HEK293 (cell line): ENCODE results near the gene BBOF1.

ENCODE experiments used
- AEBP2 ChIP-seq: fragments of 450-650 bp; formaldehyde crosslinking; IDR thresholded peaks from 2 replicates; pipeline ENCODE4 v1.5.1; 2016; ENCODE audit warnings: missing biosample characterization, missing genetic modification characterization, borderline replicate concordance
- CTCF ChIP-seq: fragments of 450-650 bp; formaldehyde crosslinking; IDR thresholded peaks from 2 replicates; pipeline ENCODE4 v1.5.1; 2016; ENCODE audit warnings: missing biosample characterization, missing genetic modification characterization
- RBAK ChIP-seq: fragments of 450-650 bp; formaldehyde crosslinking; IDR thresholded peaks from 2 replicates; pipeline ENCODE4 v1.5.1; 2016; ENCODE audit warnings: missing biosample characterization, missing genetic modification characterization
- SCRT1 ChIP-seq: fragments of 450-650 bp; formaldehyde crosslinking; IDR thresholded peaks from 2 replicates; pipeline ENCODE4 v1.5.1; 2016; ENCODE audit warnings: missing biosample characterization, missing genetic modification characterization, borderline replicate concordance
- YY1 ChIP-seq: fragments of 450-650 bp; formaldehyde crosslinking; IDR thresholded peaks from 2 replicates; pipeline ENCODE4 v1.5.1; 2018; ENCODE audit warnings: missing biosample characterization, missing genetic modification characterization
- ZBTB21 ChIP-seq: fragments of 450-650 bp; formaldehyde crosslinking; IDR thresholded peaks from 2 replicates; pipeline ENCODE4 v1.5.1; 2017; ENCODE audit warnings: missing biosample characterization, missing genetic modification characterization
- ZBTB44 ChIP-seq: fragments of 450-650 bp; IDR thresholded peaks from 2 replicates; pipeline ENCODE4 v1.5.1; 2018; ENCODE audit warnings: missing biosample characterization, mild to moderate bottlenecking, missing genetic modification characterization
- ZNF10 ChIP-seq: fragments of 450-650 bp; formaldehyde crosslinking; IDR thresholded peaks from 2 replicates; pipeline ENCODE4 v1.5.1; 2017; ENCODE audit warnings: missing biosample characterization, missing genetic modification characterization
- ZNF133 ChIP-seq: fragments of 450-650 bp; formaldehyde crosslinking; IDR thresholded peaks from 2 replicates; pipeline ENCODE4 v1.5.1; 2016; ENCODE audit warnings: missing biosample characterization, missing genetic modification characterization
- ZNF146 ChIP-seq: fragments of 450-650 bp; formaldehyde crosslinking; IDR thresholded peaks from 2 replicates; pipeline ENCODE4 v1.5.1; 2016; ENCODE audit warnings: missing biosample characterization, missing genetic modification characterization
- ZNF155 ChIP-seq: fragments of 450-650 bp; formaldehyde crosslinking; IDR thresholded peaks from 2 replicates; pipeline ENCODE4 v1.5.1; 2016; ENCODE audit warnings: missing biosample characterization, missing genetic modification characterization
- ZNF311 ChIP-seq: fragments of 450-650 bp; formaldehyde crosslinking; IDR thresholded peaks from 2 replicates; pipeline ENCODE4 v1.5.1; 2017; ENCODE audit warnings: missing biosample characterization, missing genetic modification characterization, borderline replicate concordance
- ZNF366 ChIP-seq: fragments of 450-650 bp; formaldehyde crosslinking; conservative IDR thresholded peaks from 2 replicates; pipeline ENCODE4 v1.5.1; 2016; ENCODE audit warnings: missing biosample characterization, missing genetic modification characterization
- ZNF37A ChIP-seq: fragments of 450-650 bp; IDR thresholded peaks from 2 replicates; pipeline ENCODE4 v1.5.1; 2018; ENCODE audit warnings: missing biosample characterization, missing genetic modification characterization
- ZNF391 ChIP-seq: fragments of 450-650 bp; formaldehyde crosslinking; IDR thresholded peaks from 2 replicates; pipeline ENCODE4 v1.5.1; 2016; ENCODE audit warnings: low read depth, missing biosample characterization, missing genetic modification characterization, borderline replicate concordance
- ZNF426 ChIP-seq: fragments of 450-650 bp; formaldehyde crosslinking; IDR thresholded peaks from 2 replicates; pipeline ENCODE4 v1.5.1; 2017; ENCODE audit warnings: missing biosample characterization, missing genetic modification characterization, mild to moderate bottlenecking, inconsistent platforms, moderate library complexity
- ZNF501 ChIP-seq: fragments of 450-650 bp; formaldehyde crosslinking; IDR thresholded peaks from 2 replicates; pipeline ENCODE4 v1.5.1; 2016; ENCODE audit warnings: missing biosample characterization, missing genetic modification characterization
- ZNF510 ChIP-seq: fragments of 450-650 bp; formaldehyde crosslinking; IDR thresholded peaks from 2 replicates; pipeline ENCODE4 v1.5.1; 2018; ENCODE audit warnings: mild to moderate bottlenecking, missing genetic modification characterization, missing biosample characterization; ENCODE audit not compliant: insufficient replicate concordance
- ZNF529 ChIP-seq: fragments of 450-650 bp; formaldehyde crosslinking; IDR thresholded peaks from 2 replicates; pipeline ENCODE4 v1.5.1; 2017; ENCODE audit warnings: missing genetic modification characterization, missing biosample characterization; ENCODE audit not compliant: insufficient replicate concordance
- ZNF555 ChIP-seq: fragments of 450-650 bp; formaldehyde crosslinking; conservative IDR thresholded peaks from 2 replicates; pipeline ENCODE4 v1.5.1; 2017; ENCODE audit warnings: missing biosample characterization, mild to moderate bottlenecking, missing genetic modification characterization, inconsistent platforms
- ZNF571 ChIP-seq: fragments of 450-650 bp; formaldehyde crosslinking; IDR thresholded peaks from 2 replicates; pipeline ENCODE4 v1.5.0; 2017; ENCODE audit warnings: missing biosample characterization, missing genetic modification characterization
- ZNF664 ChIP-seq: fragments of 450-650 bp; formaldehyde crosslinking; IDR thresholded peaks from 2 replicates; pipeline ENCODE4 v1.5.1; 2016; ENCODE audit warnings: missing biosample characterization, missing genetic modification characterization
- ZNF777 ChIP-seq: fragments of 450-650 bp; formaldehyde crosslinking; IDR thresholded peaks from 2 replicates; pipeline ENCODE4 v1.5.1; 2017; ENCODE audit warnings: missing biosample characterization, missing genetic modification characterization, borderline replicate concordance
- ZNF792 ChIP-seq: fragments of 450-650 bp; formaldehyde crosslinking; IDR thresholded peaks from 2 replicates; pipeline ENCODE4 v1.5.1; 2016; ENCODE audit warnings: missing biosample characterization, missing genetic modification characterization
- ZNF843 ChIP-seq: fragments of 450-650 bp; formaldehyde crosslinking; IDR thresholded peaks from 2 replicates; pipeline ENCODE4 v1.5.1; 2016; ENCODE audit warnings: missing biosample characterization, missing genetic modification characterization
- ZSCAN30 ChIP-seq: fragments of 450-650 bp; IDR thresholded peaks from 2 replicates; pipeline ENCODE4 v1.5.1; 2018; ENCODE audit warnings: missing biosample characterization, mild to moderate bottlenecking, missing genetic modification characterization, moderate library complexity
- TF ChIP-seq, protein P1 (sequence below): IDR thresholded peaks from 2 replicates; pipeline ENCODE4 v1.6.1; 2011; ENCODE audit warnings: mild to moderate bottlenecking, low read depth, low read length, borderline replicate concordance
- TF ChIP-seq, protein P2 (sequence below): fragments of 450-650 bp; formaldehyde crosslinking; IDR thresholded peaks from 2 replicates; pipeline ENCODE4 v1.5.1; 2016; ENCODE audit warnings: missing biosample characterization, missing genetic modification characterization
- TF ChIP-seq, protein P3 (sequence below): fragments of 450-650 bp; formaldehyde crosslinking; IDR thresholded peaks from 2 replicates; pipeline ENCODE4 v1.5.1; 2017; ENCODE audit warnings: missing biosample characterization, missing genetic modification characterization

The BBOF1 gene

GRCh38 chr14:74085047-74085637 lies 66.0 kb downstream of the BBOF1 start (continued):
- TF ChIP-seq, protein P1, sequence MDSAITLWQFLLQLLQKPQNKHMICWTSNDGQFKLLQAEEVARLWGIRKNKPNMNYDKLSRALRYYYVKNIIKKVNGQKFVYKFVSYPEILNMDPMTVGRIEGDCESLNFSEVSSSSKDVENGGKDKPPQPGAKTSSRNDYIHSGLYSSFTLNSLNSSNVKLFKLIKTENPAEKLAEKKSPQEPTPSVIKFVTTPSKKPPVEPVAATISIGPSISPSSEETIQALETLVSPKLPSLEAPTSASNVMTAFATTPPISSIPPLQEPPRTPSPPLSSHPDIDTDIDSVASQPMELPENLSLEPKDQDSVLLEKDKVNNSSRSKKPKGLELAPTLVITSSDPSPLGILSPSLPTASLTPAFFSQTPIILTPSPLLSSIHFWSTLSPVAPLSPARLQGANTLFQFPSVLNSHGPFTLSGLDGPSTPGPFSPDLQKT = no peak
- TF ChIP-seq ZBTB21 = no peak
- no peak for TF ChIP-seq ZNF155 (tag by site-specific recombination)
- TF ChIP-seq ZNF501 (tag by site-specific recombination) = peak; percentile 10; the same call in 1 of the 2 replicates
- no peak; the same call in 1 of the 2 replicates for TF ChIP-seq ZNF391 (tag by site-specific recombination)
- no peak for TF ChIP-seq ZBTB44 (tag by site-specific recombination)
- TF ChIP-seq ZNF571 (tag by site-specific recombination) = no peak
- no peak for TF ChIP-seq ZSCAN30 (tag by site-specific recombination)
- TF ChIP-seq ZNF426 = no peak
- no peak for TF ChIP-seq YY1 (tag by site-specific recombination)
- TF ChIP-seq SCRT1 (tag by site-specific recombination) = no peak
- TF ChIP-seq ZNF777 = no peak
- peak; percentile 40; the same call in 1 of the 2 replicates for TF ChIP-seq ZNF366 (tag by site-specific recombination)
- TF ChIP-seq ZNF37A (tag by site-specific recombination) = no peak
- TF ChIP-seq AEBP2 (tag by site-specific recombination) = no peak
- no peak for TF ChIP-seq ZNF555 (tag by site-specific recombination)
- no peak for TF ChIP-seq ZNF133 (tag by site-specific recombination)
- TF ChIP-seq ZNF146 (tag by site-specific recombination) = no peak
- TF ChIP-seq ZNF843 = 0 out of 2 replicates have a peak, but pooled peaks have one; percentile 44
- no peak for TF ChIP-seq CTCF (tag by site-specific recombination)
- no peak for TF ChIP-seq RBAK
- no peak for TF ChIP-seq ZNF10 (tag by site-specific recombination)
- TF ChIP-seq, protein P2, sequence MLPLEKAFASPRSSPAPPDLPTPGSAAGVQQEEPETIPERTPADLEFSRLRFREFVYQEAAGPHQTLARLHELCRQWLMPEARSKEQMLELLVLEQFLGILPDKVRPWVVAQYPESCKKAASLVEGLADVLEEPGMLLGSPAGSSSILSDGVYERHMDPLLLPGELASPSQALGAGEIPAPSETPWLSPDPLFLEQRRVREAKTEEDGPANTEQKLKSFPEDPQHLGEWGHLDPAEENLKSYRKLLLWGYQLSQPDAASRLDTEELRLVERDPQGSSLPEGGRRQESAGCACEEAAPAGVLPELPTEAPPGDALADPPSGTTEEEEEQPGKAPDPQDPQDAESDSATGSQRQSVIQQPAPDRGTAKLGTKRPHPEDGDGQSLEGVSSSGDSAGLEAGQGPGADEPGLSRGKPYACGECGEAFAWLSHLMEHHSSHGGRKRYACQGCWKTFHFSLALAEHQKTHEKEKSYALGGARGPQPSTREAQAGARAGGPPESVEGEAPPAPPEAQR (tag by site-specific recombination) = no peak
- no peak for TF ChIP-seq ZNF510 (tag by site-specific recombination)
- no peak for TF ChIP-seq ZNF792
- no peak for TF ChIP-seq ZNF529 (tag by site-specific recombination)
- no peak for TF ChIP-seq ZNF311 (tag by site-specific recombination)
- TF ChIP-seq, protein P3, sequence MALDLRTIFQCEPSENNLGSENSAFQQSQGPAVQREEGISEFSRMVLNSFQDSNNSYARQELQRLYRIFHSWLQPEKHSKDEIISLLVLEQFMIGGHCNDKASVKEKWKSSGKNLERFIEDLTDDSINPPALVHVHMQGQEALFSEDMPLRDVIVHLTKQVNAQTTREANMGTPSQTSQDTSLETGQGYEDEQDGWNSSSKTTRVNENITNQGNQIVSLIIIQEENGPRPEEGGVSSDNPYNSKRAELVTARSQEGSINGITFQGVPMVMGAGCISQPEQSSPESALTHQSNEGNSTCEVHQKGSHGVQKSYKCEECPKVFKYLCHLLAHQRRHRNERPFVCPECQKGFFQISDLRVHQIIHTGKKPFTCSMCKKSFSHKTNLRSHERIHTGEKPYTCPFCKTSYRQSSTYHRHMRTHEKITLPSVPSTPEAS (tag by site-specific recombination) = no peak
- no peak for TF ChIP-seq ZNF664 (tag by site-specific recombination)
